ENCODE data around the gene ATP9B.

ATP9B gene

DNA sequence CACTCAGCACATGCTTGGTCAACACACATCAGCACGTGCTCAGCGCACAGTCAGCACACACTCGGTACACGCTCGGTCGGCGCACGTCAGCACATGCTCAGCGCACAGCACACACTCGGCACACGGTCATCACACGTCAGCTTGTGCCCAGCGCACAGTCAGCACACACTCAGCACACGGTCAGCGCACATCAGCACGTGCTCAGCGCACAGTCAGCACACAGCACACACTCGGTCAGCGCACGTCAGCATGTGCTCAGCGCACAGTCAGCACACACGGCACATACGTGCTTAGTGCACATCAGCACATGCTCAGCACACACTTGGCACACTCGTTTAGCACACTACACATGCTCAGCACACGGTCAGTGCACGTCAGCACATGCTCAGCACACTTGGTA, 276.8 kb downstream of the ATP9B start:
- Histone ChIP-seq H3K9ac (no peak overlapping the region), H4K20me1 (peaks cover 0 to 17% (median 0%) of the 10 kb centered on the region in 11 experiments; a peak in 2 of 22 replicates), H3K27ac (no peak overlapping the region), H3K36me3 (peaks cover 59 to 88% (median 71%) of the 10 kb centered on the region in 11 experiments), H3K4me1 (no peaks in the 10 kb centered on the region), H3K4me2 (no peak overlapping the region), H3K9me3 (replicated peaks in 1 of 11) (no peaks in the 10 kb centered on the region), H3K4me3 (no peak overlapping the region), H3K27me3 (no peaks in the 10 kb centered on the region)
- no peak for TF ChIP-seq Cebpa-rat (IDR thresholded peaks at IDR 0.05)

DNA sequence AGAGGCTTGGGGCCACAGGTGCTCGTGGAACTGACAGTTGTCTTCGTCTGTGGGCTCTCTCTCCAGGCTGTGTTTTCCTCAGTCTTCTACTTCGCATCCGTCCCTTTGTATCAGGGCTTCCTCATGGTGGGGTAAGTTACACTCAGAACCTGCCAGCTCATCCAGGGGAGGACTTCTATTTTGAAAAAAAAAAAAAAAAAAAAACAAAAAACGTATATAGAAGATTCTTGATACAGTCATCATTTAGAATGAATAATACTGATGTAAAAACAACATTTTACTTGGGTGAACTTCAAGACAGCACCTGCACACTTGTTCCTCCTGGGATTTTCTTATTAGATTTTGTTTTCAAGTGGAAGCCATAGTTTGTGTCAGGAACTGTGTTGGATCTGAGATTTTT, 278.9 kb downstream of the ATP9B start:
- Histone ChIP-seq H3K27ac (no peak overlapping the region), H3K4me2 (no peak overlapping the region), H3K36me3 (peaks cover 52 to 91% (median 65%) of the 10 kb centered on the region in 11 experiments), H3K9me3 (replicated peaks in 1 of 11) (no peaks in the 10 kb centered on the region), H3K9ac (no peak overlapping the region), H4K20me1 (peaks cover 0 to 17% (median 0%) of the 10 kb centered on the region in 11 experiments; a peak in 2 of 22 replicates), H3K4me3 (no peak overlapping the region), H3K27me3 (no peaks in the 10 kb centered on the region), H3K4me1 (no peaks in the 10 kb centered on the region)
- no peak for TF ChIP-seq Cebpa-rat (IDR thresholded peaks at IDR 0.05)

DNA sequence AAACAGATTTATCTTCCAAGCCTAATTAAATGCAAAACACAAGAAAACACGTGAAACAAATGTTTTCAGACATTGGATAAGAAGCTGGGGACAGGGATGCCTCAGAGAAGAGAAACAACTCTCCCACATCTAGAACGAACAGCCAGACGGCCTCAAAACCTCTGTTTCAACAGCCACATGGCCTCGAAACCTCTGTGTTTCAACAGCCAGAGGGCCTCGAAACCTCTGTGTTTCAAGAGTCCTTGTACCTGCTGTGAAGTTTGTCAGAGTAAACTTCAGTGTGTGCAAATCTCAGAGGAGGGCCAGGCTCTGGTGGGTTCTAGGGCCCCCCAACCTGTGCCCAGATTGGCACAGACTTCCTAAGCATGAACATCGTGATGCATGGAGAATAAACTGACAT, 283.2 kb downstream of the ATP9B start:
- H3K27ac ChIP-seq = no peak overlapping the region
- peaks cover 0 to 15% (median 0%) of the 10 kb centered on the region in 11 experiments; a peak in 2 of 22 replicates for H4K20me1 ChIP-seq
- peaks cover 0 to 10% (median 2%) of the 10 kb centered on the region in 10 experiments; a peak in 7 of 20 replicates for H3K4me1 ChIP-seq
- no peak for TF ChIP-seq Cebpa-rat (IDR thresholded peaks at IDR 0.05)
- no peaks in the 10 kb centered on the region for H3K9me3 ChIP-seq (replicated peaks in 1 of 11)
- no peak overlapping the region for H3K9ac ChIP-seq
- H3K4me2 ChIP-seq = no peak overlapping the region
- H3K36me3 ChIP-seq = peaks cover 15 to 72% (median 28%) of the 10 kb centered on the region in 11 experiments
- H3K4me3 ChIP-seq = no peak overlapping the region
- H3K27me3 ChIP-seq = no peaks in the 10 kb centered on the region

DNA sequence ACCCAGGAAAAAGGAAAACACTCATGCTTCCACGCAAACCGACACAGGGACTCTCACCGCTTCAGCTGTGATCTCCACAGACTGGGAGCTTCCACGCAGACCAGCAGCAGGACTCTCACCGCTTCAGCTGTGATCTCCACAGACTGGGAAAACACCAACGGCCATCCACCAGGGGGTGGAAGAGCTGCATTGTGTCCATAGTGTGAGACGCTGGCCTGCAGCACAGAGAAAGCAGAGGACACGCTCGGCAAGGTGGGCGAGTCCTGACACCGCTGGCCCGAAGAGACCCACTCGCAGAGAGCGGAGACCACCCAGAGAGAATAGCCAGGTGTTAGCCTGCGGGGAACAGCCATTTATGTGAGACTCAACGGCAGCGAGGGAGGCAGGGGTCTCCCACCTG, 284.1 kb downstream of the ATP9B start:
- H3K27me3 ChIP-seq = no peaks in the 10 kb centered on the region
- H3K9ac ChIP-seq = no peak overlapping the region
- H3K4me3 ChIP-seq = no peak overlapping the region
- H3K4me2 ChIP-seq = no peak overlapping the region
- H4K20me1 ChIP-seq = peaks cover 0 to 10% (median 0%) of the 10 kb centered on the region in 11 experiments; a peak in 2 of 22 replicates
- H3K36me3 ChIP-seq = peaks cover 7 to 64% (median 20%) of the 10 kb centered on the region in 11 experiments; a peak in 19 of 22 replicates
- no peak overlapping the region for H3K27ac ChIP-seq
- H3K4me1 ChIP-seq = peaks cover 0 to 10% (median 2%) of the 10 kb centered on the region in 10 experiments; a peak in 7 of 20 replicates
- H3K9me3 ChIP-seq (replicated peaks in 1 of 11) = no peaks in the 10 kb centered on the region
- TF ChIP-seq Cebpa-rat (IDR thresholded peaks at IDR 0.05) = no peak

DNA sequence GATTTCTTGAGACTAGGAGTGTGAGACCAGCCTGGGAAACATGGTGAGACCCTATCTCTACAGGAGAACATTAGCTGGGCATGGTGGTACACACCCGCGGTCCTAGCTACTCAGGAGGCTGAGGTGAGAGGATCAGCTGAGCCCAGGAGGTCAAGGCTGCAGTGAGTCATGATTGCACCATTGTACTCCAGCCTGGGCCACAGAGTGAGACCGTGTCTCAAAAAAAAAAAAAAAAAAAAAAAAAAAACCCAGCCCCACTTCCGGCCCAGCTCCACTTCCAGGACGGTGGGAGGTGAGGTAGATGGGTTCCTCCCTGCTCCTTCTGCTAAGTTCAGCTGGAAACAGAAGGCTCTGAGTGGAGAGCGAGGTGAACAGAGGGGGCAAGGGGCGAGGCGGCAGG, 285.2 kb downstream of the ATP9B start:
- H3K27me3 ChIP-seq = no peaks in the 10 kb centered on the region
- no peak overlapping the region for H3K9ac ChIP-seq
- no peak for TF ChIP-seq Cebpa-rat (IDR thresholded peaks at IDR 0.05)

DNA sequence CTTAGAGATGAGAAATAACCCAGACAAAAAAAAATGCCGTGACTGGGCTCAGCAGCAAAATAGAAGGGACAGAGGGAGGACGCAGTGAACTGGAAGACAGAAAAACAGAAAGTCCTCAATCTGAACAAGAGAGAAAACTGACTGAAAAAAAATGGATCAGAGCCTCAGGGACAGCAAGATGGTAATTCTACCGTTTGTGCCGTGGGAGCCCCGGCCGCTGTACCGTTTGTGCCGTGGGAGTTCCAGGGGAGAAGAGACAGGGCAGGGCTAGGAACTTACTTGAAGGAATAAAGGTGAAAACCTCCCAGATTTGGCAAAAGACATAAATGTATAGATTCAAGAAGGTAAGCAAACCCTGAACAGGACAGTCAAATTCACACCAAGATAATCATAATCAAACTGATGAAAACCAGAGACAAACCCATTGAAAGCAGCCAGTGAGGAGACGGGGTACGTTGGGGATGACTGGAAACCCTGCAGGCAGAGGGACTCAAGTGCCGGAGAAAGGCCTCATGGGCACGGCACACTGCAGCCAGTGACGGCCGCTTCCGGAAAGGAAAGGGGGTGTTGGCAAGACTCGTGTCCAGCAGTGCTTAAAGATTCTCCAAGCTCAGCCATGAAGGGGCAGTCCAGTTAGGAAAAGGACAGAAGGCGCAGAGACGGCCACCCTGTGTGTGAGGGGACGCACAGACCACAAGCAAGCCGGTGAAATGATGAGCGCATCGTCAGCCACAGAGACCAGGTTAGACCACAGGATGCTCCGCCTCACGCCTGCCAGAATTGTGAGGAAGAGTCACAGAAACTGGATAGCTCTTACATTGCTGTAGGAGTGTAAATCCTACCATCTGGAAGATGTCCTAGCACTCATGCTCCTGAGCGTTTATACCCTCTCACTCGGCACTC, 286.5 kb downstream of the ATP9B start:
- Histone ChIP-seq H3K36me3 (peaks cover 11 to 61% (median 21%) of the 10 kb centered on the region in 11 experiments), H3K27ac (no peak overlapping the region), H3K4me3 (no peak overlapping the region), H3K4me1 (peaks cover 0 to 10% (median 2%) of the 10 kb centered on the region in 10 experiments; a peak in 7 of 20 replicates), H3K9ac (no peak overlapping the region), H3K4me2 (peak overlapping the region in 3 of 11 experiments; percentile 1 to 7 (median 6); a peak in 2 of 22 replicates), H3K9me3 (replicated peaks in 1 of 11) (no peaks in the 10 kb centered on the region), H3K27me3 (no peaks in the 10 kb centered on the region), H4K20me1 (peaks cover 0 to 10% (median 0%) of the 10 kb centered on the region in 11 experiments; a peak in 2 of 22 replicates)
- no peak for TF ChIP-seq Cebpa-rat (IDR thresholded peaks at IDR 0.05)

More for the DNA sequence above, 285.2 kb downstream of the ATP9B start:
- Histone ChIP-seq H3K4me2 (no peak overlapping the region), H4K20me1 (peaks cover 0 to 10% (median 0%) of the 10 kb centered on the region in 11 experiments; a peak in 2 of 22 replicates), H3K36me3 (peaks cover 8 to 60% (median 16%) of the 10 kb centered on the region in 11 experiments; a peak in 21 of 22 replicates), H3K4me1 (peaks cover 0 to 10% (median 2%) of the 10 kb centered on the region in 10 experiments; a peak in 7 of 20 replicates), H3K27ac (no peak overlapping the region), H3K9me3 (replicated peaks in 1 of 11) (no peaks in the 10 kb centered on the region), H3K4me3 (no peak overlapping the region)

DNA sequence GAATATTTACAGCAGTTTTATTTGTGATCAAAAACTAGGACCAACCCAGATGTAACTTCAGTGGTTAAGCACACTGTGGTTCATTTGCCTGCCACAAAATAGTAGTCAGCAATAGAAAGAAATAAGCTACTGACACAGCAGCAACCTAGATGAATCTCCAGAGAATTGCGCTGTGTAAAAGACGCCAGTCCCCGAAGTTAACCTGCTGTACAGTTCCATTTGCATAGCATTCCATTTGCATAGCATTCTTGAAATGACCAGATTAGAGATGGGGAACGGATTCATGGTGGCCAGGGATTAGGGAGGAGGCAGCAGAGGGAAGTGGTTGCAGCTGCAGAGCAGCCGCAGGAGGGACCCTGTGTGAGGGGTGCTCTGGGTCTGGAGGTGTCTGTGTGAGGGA, 287.2 kb downstream of the ATP9B start:
- Histone ChIP-seq H3K9me3 (replicated peaks in 1 of 11) (no peaks in the 10 kb centered on the region), H3K36me3 (peaks cover 18 to 65% (median 27%) of the 10 kb centered on the region in 11 experiments), H4K20me1 (peaks cover 0 to 10% (median 0%) of the 10 kb centered on the region in 11 experiments; a peak in 2 of 22 replicates), H3K4me1 (peaks cover 0 to 10% (median 2%) of the 10 kb centered on the region in 10 experiments; a peak in 7 of 20 replicates), H3K4me3 (no peak overlapping the region), H3K27ac (no peak overlapping the region), H3K27me3 (no peaks in the 10 kb centered on the region), H3K4me2 (peak overlapping the region in 1 of 11 experiments; percentile 6; a peak in 1 of 22 replicates), H3K9ac (no peak overlapping the region)
- TF ChIP-seq Cebpa-rat (IDR thresholded peaks at IDR 0.05) = no peak

DNA sequence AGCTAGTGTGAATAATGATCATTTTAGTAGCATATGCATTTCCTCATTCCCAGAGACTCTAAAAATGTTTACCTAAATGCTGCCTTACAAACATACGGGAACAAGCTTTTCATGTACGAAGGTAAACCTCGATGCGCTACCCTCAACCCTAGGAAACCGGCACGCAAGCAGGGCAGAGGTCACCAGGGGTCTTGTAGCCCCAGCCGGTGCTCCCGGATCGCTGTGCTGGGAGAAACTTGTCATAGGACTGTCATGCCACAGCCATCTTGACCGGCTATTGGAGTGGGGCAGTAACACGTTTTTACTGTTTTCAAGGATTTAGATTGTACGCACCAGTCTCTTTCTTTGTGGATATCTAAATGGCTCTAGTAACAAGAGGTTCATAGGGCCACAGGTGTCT, 291.7 kb downstream of the ATP9B start:
- Histone ChIP-seq H3K9ac (no peak overlapping the region), H4K20me1 (peaks cover 0 to 6% (median 0%) of the 10 kb centered on the region in 11 experiments; a peak in 3 of 22 replicates), H3K9me3 (replicated peaks in 1 of 11) (peaks cover 0 to 7% (median 0%) of the 10 kb centered on the region in 11 experiments; a peak in 2 of 22 replicates), H3K4me3 (no peak overlapping the region), H3K4me2 (no peak overlapping the region), H3K27ac (no peak overlapping the region), H3K36me3 (peaks cover 33 to 70% (median 50%) of the 10 kb centered on the region in 11 experiments), H3K4me1 (peaks cover 0 to 5% (median 1%) of the 10 kb centered on the region in 10 experiments; a peak in 7 of 20 replicates), H3K27me3 (no peaks in the 10 kb centered on the region)
- no peak for TF ChIP-seq Cebpa-rat (IDR thresholded peaks at IDR 0.05)
